ENCODE measurements around the gene PFN1.
"Not testable (repeated sequence)": the region's sequence is repeated elsewhere in the genome, so short reads cannot be mapped to it uniquely, and the experiment has no call there.

The PFN1 gene

DNA sequence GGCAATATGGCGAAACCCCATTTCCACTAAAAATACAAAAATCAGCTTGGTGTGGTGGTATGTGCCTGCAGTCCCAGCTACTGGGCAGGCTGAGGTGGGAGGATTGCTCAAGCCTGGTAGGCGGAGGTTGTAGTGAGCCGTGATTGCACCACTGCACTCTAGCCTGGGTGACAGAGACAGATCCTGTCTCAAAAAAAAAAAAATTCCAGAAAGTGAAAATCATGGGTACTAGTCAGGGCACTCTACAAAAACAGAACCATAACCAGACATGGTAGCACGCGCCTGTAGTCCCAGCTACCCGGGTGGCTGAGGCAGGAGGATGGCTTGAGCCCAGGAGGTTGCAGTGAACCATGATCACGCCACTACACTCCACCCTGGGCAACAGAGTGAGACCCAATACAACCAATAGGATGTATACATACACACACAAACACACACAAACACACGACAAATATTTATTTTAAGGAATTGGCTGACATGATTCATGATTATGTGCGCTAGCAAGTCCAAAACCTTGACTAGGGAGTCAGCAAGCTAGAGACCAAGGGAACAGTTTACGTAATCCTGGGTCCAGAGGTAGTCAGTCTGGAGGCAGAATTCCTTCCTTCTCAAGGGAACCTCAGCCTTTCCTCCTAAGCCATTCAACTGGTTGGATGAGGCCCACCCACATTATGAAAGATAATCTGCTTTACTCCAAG lies 27.8 kb downstream of the PFN1 start:
- peak; percentile 94 for DNase-seq

DNA sequence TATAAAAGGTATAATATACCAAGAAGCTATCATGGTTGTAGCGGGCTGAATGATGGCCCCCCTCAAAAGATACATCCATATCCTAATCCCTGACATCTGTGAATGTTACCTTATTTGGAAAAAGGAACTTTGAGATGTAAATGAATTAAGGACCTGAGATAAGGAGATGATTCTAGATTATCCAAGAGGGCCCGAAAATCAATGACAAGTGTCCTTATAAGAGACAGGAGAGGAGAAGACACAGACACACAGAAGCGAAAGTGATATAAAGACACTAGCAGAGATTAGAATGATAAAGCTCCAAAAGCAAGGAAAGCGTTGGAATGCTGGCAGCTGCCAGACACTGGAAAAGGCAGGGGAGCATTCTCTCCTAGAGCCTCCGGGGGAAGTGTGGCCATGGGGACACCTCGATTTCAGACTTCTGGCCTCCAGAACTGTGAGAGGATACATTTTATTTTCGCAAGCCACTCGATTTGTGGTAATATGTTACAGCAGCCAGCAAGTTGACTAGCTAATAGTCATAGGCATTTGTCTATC lies 28.8 kb downstream of the PFN1 start:
- DNase-seq, result no peak

DNA sequence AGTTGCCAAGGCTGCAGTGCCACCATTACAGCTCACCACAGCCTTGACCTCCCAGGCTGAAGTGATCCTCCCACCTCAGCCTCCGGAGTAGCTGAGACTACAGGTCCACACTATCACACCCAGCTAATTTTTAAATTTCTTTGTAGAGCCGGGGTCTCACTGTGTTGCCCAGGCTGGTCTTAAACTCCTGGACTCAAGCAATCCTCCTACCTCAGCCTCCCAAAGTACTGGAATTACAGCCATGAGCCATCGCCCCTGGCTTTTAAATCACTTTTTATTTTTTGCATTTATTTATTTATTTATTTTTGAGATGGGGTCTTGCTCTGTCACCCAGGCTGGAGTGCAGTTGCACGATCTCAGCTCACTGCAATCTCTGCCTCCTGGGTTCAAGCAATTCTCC lies 33.8 kb downstream of the PFN1 start:
- not testable (repeated sequence) for DNase-seq

DNA sequence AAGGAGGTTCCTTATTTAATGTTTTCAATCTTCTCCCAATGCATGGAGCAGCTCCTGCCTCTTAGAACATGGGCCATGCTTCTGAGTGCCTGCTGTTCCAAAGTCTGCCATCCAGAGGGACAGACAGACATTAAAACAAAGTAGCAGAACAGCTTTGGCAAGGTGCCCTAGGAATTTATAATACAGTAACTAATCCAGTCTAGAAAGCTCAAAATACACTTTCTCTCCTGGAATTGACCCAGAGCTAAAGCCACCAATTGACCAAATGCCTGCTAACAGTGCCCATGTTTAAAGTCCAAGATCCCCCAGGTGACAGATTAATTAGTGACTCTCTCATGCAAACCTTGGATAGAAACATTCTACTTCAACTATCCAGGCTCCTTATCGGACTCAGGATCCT lies 34.3 kb downstream of the PFN1 start:
- no peak for DNase-seq

DNA sequence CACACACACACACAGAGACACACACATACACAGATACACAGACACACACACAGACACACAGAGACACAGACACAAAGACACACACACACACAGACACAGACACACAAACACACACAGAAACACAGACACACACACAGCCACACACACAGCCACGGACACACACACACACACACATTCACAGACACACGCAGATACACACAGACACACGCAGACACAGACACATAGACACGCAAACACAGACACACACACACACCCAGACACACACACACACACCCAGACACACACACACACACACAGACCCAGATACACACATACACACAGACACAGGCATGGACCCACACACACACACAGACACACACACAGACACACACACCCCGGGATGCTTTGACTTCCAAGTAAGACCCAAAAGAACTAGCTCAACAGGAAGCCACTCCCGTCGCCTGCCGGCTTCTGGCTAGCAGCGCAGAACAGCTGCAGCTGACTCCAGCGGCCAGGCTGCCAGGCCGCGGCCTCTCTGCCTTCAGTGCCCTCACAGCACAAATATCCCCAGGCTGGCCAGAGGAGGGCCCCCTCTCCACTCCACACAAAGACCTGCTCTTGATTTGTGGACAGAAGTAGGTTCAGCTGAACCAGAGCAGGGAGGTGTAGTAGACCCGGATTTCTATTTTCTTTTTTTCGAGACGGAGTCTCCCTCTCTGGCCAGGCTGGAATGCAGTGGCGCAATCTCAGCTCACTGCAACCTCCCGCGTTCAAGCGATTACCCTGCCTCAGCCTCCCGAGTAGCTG lies 39.4 kb downstream of the PFN1 start:
- DNase-seq, result peak; percentile 89

DNA sequence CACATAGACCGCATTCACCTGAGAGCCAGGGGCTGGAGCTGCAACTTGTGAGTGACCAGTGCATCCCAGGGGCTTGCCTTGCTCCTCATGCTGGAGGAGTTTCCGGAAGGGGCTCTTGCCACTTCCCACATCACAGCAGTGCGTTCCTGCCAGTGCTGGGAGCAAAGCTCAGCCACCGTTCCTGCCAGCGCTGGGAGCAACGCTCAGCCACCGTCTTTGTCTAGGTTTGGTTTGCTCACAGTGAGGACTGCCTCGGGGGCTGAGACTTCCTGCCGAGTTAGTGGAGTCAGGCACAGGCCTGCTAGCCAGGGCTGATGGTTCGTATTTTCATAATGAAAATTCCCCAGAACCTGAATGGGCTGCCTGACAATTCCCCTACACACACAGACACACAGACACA lies 40.0 kb downstream of the PFN1 start:
- no peak for DNase-seq

DNA sequence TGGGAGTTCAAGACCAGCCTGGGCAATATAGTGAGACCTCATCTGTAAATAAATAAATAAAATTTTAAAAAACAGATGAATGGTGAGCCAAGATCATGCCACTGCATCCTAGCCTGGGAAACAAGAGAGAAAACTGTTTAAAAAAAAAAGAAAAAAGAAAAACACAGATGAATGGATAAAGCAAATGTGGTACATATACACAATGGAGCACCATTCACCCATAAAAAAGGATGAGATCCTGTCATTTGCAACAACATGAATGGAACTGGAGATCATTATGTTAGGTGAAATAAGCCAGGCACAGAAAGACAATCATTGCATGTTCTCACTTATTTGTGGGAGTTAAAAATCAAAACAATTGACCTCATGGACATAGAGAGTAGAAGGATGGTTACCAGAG lies 41.7 kb downstream of the PFN1 start:
- not testable (repeated sequence) for DNase-seq

DNA sequence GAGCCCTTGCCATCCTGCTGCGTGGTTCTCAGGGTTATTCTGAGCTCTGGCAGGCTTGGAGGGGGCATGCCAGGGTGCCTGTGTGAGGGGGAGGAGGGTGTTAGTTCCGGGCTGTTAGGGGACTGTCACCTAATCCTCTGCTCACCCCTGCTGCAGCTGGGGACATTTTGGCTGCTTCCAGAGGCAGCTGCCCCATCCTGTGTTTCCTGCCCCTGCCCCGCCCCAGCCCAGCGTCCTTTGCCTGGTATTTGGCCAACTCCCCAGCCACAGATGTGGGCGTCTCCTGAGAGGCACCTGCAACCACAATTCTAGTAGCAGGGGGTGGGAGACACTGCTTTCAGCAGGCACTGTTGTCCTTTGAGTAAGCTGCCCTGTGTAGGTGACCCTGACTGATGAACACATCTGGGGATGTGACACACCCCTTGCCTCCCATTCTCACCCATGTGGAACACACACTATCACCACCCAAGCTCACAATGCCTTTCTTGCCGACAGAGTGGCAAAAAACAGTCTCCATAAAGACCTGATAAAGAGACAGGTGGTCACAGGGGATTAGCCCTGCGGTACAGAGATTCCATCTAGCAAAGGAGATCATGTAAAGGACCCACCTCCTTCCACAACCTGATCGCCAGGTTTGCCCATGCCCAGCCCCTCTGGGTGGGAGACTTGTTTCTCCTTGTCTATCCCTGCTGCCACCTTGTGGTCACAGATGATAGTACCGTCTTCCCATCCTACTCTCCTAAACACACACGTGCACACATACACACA lies 45.1 kb downstream of the PFN1 start, which contains the start of gene CHRNE:
TSS of gene CHRNE (minus strand) at position 48 of the 768 bp plus-strand sequence. CDS start at position 13, 35 bp downstream.
- DNase-seq, result peak; percentile 59

DNA sequence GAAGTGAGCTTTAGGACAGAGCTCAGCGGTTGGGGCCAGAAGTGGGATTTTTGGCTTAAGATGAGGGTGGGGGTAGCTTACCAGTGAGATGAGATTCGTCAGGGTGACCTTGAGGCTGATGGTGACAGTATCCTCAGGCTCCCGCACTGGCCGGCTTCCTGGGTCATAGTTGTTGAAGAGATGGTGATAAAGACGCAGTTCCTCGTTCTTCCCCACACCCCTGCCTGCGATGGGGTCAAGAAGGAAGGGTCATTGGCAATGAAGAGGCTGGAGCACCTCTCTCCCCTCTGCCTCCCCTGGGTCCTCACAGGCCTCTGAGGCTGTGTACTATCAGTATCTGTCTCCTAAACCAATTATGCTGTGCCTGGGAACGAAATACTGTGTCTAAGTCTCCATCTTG lies 45.8 kb downstream of the PFN1 start:
- no peak for DNase-seq

DNA sequence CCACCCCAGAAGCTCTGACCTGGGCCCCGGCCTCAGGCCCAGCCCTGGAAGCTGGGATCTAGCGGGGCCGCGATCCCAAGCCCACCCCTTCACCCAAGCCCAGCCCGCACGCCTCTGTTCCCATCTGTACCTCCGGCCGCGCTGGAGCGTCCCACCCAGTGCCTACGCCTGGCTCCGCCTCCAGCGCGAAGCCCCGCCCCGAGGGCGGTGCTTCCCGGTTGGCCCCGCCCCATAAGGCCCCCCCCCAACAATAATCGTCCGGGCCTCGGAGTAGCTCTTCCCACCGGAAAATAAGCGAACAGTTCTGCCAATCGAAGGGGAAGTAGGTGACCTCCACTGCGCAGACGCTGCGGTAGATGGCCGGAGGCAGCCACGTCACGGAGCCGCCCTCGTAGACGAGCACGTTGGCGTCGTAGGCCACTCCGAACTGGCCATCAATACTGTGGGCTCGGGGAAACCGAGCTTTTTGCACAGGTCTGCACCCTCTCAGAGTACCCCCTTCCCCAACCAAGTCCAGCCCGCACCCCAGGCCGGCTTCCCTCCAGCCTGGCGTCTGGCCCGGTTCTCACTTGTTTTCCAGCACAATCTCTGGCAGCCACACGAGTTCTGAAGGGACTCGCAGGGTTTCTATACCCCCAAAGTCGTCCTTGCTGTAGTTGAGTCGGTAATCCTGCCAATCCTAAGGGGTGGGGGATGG lies 46.5 kb downstream of the PFN1 start:
- DNase-seq, result peak; percentile 83

DNA sequence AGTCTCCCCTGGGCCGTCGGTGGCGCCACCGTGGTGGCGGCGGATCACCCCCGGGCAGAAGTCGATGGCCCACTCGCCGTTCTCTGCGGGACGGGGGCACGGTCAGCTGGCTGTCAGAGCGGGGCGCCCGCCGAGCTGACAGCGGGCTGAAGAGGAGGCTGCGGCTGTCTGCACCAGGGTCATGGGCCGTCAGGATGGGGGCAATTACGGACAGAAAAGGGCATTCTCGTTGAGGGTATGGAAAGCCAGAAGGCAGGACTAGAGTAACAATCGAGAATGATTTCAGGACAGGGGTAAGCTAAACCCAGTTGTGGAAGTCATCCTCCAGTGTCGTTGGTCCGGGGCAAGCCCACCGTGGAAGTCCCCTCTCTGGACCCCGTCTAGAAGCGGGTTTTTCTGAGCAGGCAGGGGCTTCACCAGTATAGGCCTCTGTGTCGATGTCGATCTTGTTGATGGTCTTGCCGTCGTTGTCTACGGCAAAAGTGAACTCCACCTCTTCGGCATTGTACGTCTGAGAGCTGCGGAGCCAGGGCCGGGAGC lies 47.2 kb downstream of the PFN1 start:
- no peak for DNase-seq

DNA sequence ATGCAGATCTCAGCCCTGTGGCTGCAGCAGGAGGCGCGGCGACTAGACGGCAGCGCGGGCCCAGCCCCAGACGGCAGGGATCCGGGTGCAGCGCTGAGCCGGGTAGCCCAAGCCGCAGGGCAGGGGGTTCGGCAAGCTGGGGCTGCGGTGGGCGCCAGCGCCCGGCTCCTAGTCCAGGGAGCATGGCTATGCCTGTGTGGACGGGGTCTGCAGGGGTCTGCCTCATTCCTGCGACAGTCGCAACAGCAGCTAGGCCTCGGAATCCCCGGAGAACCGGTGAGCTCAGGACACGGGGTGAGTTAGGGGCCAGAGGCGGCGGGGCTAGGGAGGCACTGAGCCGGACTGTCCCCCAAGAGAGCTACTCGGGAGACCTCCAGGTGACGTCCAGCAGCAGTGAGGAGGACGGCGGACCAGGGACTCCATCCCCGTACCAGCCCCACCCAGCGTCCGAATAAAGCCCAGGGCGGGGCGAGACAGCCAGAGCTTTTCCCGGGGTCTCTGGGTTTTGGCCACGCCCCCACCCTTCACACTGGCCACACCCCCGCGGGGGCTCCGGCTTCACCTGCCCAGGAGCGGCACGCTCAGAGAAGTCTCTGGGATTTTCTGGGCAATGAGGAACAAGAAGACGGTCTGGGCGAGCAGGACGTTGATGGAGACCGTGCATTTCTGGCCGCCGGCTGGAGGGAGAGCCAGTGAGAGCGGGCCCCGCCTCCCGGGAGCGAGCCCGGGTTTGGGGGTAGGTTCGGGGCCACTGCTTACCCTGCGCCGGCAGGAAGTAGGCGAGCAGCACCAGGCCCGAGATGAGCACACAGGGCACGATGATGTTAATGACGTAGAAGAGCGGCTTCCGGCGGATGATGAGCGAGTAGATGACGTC lies 47.9 kb downstream of the PFN1 start:
- DNase-seq, result peak; percentile 62

DNA sequence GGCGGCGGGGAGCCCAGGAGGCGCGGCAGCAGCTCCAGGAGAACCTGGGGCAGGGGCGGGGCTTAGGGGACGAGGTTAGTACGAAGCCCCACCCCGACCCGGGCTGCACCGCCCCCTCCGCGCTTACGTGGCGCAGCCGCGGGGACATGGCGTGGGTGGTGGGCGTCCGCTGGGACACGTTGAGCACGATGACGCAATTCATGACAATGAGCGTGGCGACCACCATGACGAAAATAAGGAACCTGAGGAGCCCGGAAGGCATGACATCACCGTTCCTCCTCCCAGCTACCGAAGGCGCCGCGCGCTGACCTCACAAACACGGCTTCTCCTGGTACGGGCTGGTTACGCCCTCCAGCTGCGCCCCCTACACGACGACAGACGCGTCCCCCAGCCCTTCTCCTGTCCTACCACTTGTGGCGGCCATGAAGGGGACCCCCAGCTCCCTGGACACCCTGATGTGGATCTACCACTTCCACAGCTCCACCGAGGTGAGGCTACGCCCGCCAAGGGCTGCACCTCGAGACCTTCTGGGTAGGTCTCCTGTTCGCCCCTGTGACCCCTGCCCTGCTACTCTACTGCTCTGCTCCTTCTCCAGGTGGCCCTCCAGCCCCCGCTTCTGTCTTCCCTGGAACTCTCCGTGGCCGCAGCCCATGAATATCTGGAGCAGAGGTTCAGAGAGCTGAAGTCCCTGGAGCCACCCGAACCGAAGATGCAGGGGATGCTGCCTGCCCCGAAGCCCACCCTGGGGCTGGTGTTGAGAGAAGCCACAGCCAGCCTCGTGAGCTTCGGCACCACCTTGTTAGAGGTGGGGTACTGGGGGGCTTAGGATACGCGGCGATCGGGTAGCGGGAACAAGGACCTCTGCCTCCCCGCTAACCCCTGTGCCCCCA lies 48.7 kb downstream of the PFN1 start, which contains the start of gene C17orf107:
TSS of gene C17orf107 (plus strand) at position 196 of the 890 bp plus-strand sequence. CDS start at position 423, 227 bp downstream.
- peak; percentile 99 for DNase-seq

DNA sequence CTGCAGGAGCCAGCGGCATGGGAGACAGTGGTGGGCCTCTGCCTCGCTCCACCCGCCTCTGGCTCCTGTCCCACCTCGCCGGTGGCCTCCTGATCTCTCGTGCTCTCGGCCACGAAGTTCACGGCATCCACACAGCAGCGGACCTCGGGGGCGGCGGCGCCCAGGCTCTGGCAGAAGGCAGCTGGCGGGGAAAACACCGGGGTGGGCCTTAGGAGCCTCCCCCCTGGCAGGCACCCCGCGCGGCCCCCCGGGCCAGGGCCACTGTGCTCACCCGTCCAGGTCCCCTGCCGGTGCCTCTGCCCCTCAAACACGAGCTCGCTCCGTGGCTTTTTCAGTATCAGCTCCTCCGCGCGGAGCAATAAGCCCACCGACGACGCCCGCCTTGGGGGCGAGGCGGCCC lies 49.4 kb downstream of the PFN1 start:
- DNase-seq, result no peak

DNA sequence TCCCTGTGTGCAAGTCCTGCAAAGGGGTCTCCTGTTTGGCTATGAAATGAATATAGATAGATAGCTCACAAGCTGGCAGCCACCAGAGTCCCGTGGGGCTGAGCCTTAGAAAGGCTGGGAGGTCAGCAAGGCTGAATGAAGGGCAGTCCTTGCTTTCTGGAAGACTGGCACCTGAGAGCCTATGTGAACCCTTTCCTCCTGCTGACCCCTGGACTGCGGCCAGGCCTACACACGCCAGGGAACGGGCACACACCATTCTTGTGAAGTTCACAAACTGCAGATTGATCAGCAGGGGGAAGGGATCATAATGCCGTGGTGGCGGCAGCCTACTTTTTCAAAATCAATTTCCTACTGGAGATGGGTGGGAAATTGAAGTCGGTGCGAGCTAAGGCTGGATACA lies 50.0 kb downstream of the PFN1 start:
- DNase-seq, result no peak

DNA sequence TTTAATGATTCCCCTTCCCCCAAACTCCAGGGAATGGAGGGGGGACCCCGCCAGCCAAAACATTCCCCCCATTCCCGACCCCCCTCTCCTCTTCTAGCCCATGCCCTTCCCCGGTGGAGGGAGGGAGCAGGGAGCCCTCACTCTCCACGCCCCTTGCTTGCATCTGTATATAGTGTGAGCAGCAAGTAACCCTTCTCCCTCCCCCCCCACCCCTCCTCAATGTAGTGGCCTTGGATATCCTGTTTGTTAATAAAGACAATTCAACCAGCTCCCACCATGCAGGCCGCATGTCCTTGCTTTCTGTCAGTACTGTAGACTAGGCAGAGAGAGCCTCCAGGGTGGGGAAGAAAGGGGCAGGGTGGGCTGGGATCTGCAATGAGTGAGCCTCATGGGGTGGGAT lies 50.5 kb downstream of the PFN1 start:
- DNase-seq, result no peak

DNA sequence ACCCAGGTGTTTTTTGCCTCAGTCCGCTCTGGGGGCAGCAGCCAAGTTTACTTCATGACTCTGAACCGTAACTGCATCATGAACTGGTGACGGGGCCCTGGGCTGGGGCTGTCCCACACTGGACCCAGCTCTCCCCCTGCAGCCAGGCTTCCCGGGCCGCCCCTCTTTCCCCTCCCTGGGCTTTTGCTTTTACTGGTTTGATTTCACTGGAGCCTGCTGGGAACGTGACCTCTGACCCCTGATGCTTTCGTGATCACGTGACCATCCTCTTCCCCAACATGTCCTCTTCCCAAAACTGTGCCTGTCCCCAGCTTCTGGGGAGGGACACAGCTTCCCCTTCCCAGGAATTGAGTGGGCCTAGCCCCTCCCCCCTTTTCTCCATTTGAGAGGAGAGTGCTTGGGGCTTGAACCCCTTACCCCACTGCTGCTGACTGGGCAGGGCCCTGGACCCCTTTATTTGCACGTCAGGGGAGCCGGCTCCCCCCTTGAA lies 51.1 kb downstream of the PFN1 start:
- no peak for DNase-seq

DNA sequence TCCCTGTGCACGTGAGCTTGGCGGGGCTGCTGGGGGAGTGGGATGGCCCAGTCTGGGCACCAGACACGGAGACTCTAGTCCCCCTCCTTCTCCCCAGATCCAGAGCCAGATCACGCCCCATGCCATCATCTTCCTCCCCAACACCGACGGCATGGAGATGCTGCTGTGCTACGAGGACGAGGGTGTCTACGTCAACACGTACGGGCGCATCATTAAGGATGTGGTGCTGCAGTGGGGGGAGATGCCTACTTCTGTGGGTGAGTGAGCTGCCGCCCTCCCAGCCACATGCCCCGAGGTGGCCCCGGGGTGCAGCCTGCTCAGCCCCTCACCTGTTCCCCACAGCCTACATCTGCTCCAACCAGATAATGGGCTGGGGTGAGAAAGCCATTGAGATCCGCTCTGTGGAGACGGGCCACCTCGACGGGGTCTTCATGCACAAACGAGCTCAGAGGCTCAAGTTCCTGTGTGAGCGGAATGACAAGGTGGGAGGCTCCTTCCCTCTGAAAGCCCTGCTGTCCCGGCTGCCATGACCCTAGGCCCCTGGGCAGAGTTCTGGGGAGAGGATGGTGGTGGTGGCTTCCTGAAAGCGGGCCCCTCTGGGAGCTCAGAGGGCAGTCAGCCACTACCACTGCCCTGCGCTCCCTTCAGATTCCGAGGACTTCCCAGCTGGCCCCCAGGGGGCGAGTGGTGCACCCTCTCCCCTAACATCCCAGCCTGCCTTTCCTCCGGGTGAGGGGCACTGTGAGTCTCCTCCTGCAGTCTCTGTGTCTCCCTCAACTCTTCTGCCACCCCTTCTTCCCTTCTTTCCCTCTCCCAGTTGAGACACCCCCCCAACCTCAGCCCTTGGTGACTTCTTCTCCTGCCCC lies 51.8 kb downstream of the PFN1 start:
- DNase-seq, result no peak

Measured in inflammatory macrophage treated with lipopolysaccharide for 4 hours (primary cell).